B cell (primary cell): ENCODE data around the gene REG3G.

Source experiments
- EZH2 ChIP-seq: IDR thresholded peaks from 2 replicates; pipeline ENCODE4 v1.6.1; 2012; ENCODE audit warnings: borderline replicate concordance, low read depth, mild to moderate bottlenecking, moderate library complexity, low read length; ENCODE audit not compliant: insufficient read depth, poor library complexity, severe bottlenecking
- TF ChIP-seq, protein P1 (sequence below): fragments of 200-600 bp; IDR thresholded peaks from one replicate; pipeline ENCODE4 v1.8.0; 2022; ENCODE audit warnings: antibody characterized with exemption, mild to moderate bottlenecking

- TF ChIP-seq, protein P1, sequence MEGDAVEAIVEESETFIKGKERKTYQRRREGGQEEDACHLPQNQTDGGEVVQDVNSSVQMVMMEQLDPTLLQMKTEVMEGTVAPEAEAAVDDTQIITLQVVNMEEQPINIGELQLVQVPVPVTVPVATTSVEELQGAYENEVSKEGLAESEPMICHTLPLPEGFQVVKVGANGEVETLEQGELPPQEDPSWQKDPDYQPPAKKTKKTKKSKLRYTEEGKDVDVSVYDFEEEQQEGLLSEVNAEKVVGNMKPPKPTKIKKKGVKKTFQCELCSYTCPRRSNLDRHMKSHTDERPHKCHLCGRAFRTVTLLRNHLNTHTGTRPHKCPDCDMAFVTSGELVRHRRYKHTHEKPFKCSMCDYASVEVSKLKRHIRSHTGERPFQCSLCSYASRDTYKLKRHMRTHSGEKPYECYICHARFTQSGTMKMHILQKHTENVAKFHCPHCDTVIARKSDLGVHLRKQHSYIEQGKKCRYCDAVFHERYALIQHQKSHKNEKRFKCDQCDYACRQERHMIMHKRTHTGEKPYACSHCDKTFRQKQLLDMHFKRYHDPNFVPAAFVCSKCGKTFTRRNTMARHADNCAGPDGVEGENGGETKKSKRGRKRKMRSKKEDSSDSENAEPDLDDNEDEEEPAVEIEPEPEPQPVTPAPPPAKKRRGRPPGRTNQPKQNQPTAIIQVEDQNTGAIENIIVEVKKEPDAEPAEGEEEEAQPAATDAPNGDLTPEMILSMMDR: no peak
- TF ChIP-seq EZH2: no peak
Measured at GRCh38 chr2:79013629-79014028, 11.9 kb upstream of the REG3G start.
